ENCODE results near the gene USP24. TPM values are rescaled to one million over a fixed set of nuclear protein-coding genes. Genes with fewer than 3 reads are reported as not detected.
A peak's percentile ranks its signal among the peaks of the same experiment; 100 is the strongest.

The USP24 gene
- total RNA-seq, 1 donor from 2014 or later: 50.5 TPM

DNA sequence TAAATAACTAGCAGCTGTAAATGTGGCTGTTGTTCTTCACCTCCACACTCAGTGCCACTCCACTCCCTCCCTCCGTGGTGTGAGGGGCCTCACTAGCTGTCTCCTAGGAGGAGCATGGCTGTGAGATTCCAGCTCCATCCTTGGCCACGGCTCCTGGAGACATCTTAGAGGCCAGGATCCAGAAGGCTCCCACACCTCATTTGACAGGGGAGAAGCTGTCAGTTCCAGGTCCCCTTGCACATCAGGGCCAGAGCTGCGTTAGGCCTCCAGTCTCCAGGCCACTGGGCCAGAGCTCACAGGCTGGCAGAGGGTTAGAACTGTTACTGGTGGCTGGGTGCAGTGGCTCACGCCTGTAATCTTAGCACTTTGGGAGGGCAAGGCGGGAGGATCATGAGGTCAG is 160.8 kb downstream of the USP24 start:
- Histone ChIP-seq H3K27me3 (no peaks in the 10 kb centered on the region), H3K9me3 (ENCODE audit: low read depth) (no peaks in the 10 kb centered on the region), H3K9ac (no peak overlapping the region), H4K20me1 (ENCODE audit: low read depth) (no peaks in the 10 kb centered on the region), H3K4me3 (no peak overlapping the region), H3K27ac (no peak overlapping the region), H3K79me2 (ENCODE audit: low read depth) (no peaks in the 10 kb centered on the region), H3K36me3 (no peaks in the 10 kb centered on the region), H3K4me1 (no peaks in the 10 kb centered on the region), H3F3A (ENCODE audit: low read depth) (no peaks in the 10 kb centered on the region), H3K4me2 (no peak overlapping the region), H2AFZ (replicated peaks) (no peak overlapping the region)
- Mint-ChIP-seq H3K36me3 (no peaks in the 10 kb centered on the region), H3K4me3 (no peak overlapping the region), H3K9me3 (no peaks in the 10 kb centered on the region), H3K27ac (no peak overlapping the region), H3K4me1 (peaks cover 23% of the 10 kb centered on the region), H3K27me3 (ENCODE audit: insufficient read depth, low read depth) (peaks cover 9% of the 10 kb centered on the region)
- TF ChIP-seq, protein P1, sequence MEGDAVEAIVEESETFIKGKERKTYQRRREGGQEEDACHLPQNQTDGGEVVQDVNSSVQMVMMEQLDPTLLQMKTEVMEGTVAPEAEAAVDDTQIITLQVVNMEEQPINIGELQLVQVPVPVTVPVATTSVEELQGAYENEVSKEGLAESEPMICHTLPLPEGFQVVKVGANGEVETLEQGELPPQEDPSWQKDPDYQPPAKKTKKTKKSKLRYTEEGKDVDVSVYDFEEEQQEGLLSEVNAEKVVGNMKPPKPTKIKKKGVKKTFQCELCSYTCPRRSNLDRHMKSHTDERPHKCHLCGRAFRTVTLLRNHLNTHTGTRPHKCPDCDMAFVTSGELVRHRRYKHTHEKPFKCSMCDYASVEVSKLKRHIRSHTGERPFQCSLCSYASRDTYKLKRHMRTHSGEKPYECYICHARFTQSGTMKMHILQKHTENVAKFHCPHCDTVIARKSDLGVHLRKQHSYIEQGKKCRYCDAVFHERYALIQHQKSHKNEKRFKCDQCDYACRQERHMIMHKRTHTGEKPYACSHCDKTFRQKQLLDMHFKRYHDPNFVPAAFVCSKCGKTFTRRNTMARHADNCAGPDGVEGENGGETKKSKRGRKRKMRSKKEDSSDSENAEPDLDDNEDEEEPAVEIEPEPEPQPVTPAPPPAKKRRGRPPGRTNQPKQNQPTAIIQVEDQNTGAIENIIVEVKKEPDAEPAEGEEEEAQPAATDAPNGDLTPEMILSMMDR (IDR thresholded peaks at IDR 0.05): no peak
- TF ChIP-seq EZH2phosphoT487 (IDR thresholded peaks at IDR 0.05) (no peak), EZH2 (IDR thresholded peaks at IDR 0.05) (no peak)
- DNase-seq (ENCODE audit: low spot score): no peak

GRCh38 chr1:55053265-55053954 is 161.8 kb downstream of the USP24 start:
- no peak overlapping the region for H3K27ac Mint-ChIP-seq
- H3K36me3 Mint-ChIP-seq: no peaks in the 10 kb centered on the region
- H3F3A ChIP-seq (ENCODE audit: low read depth): no peaks in the 10 kb centered on the region
- DNase-seq (ENCODE audit: low spot score): no peak
- H3K9me3 Mint-ChIP-seq: no peaks in the 10 kb centered on the region
- H3K4me3 ChIP-seq: no peak overlapping the region
- no peaks in the 10 kb centered on the region for H3K9me3 ChIP-seq (ENCODE audit: low read depth)
- H3K27ac ChIP-seq: no peak overlapping the region
- no peak overlapping the region for H3K4me3 Mint-ChIP-seq
- H3K4me1 ChIP-seq: no peaks in the 10 kb centered on the region
- no peaks in the 10 kb centered on the region for H3K36me3 ChIP-seq
- no peaks in the 10 kb centered on the region for H3K27me3 ChIP-seq
- H3K27me3 Mint-ChIP-seq (ENCODE audit: insufficient read depth, low read depth): peaks cover 14% of the 10 kb centered on the region
- no peaks in the 10 kb centered on the region for H4K20me1 ChIP-seq (ENCODE audit: low read depth)
- no peak overlapping the region for H3K9ac ChIP-seq
- H3K79me2 ChIP-seq (ENCODE audit: low read depth): no peaks in the 10 kb centered on the region
- peaks cover 28% of the 10 kb centered on the region for H3K4me1 Mint-ChIP-seq
- TF ChIP-seq, protein P1 (IDR thresholded peaks at IDR 0.05): no peak
- TF ChIP-seq EZH2phosphoT487 (IDR thresholded peaks at IDR 0.05) (no peak), EZH2 (IDR thresholded peaks at IDR 0.05) (no peak)
- H3K4me2 ChIP-seq: no peak overlapping the region
- no peak overlapping the region for H2AFZ ChIP-seq (replicated peaks)

DNA sequence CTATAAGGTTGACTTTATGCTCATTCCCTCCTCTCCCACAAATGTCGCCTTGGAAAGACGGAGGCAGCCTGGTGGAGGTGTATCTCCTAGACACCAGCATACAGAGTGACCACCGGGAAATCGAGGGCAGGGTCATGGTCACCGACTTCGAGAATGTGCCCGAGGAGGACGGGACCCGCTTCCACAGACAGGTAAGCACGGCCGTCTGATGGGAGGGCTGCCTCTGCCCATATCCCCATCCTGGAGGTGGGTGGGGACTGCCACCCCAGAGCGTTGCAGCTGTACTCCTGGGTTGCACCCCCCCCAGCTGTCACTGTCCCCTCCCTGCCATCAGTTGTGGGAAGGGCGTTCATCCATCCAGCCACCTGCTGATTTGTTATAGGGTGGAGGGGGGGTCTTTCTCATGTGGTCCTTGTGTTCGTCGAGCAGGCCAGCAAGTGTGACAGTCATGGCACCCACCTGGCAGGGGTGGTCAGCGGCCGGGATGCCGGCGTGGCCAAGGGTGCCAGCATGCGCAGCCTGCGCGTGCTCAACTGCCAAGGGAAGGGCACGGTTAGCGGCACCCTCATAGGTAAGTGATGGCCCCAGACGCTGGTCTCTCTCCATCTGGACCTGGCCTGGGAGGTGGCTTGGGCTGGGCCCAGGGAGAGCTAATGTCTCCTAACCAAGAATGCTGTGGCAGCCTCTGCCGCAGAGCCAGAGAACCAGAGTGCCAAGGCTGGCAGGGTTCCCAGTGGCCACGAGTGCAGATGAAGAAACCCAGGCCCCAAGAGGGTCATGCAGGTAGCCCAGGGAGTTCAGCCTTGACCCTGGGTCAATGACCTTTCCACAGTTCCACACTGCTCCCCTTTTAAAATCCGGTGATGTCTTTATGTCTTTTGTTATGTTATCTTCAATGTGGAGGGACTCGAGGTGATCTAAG is 162.7 kb downstream of the USP24 start:
- Mint-ChIP-seq H3K36me3 (no peaks in the 10 kb centered on the region), H3K4me3 (no peak overlapping the region), H3K27ac (peak overlapping the region; percentile 42), H3K4me1 (peaks cover 28% of the 10 kb centered on the region), H3K9me3 (no peaks in the 10 kb centered on the region), H3K27me3 (ENCODE audit: insufficient read depth, low read depth) (peaks cover 14% of the 10 kb centered on the region)
- Histone ChIP-seq H3K27ac (no peak overlapping the region), H3K79me2 (ENCODE audit: low read depth) (no peaks in the 10 kb centered on the region), H3K27me3 (no peaks in the 10 kb centered on the region), H3K4me2 (no peak overlapping the region), H4K20me1 (ENCODE audit: low read depth) (no peaks in the 10 kb centered on the region), H3K36me3 (no peaks in the 10 kb centered on the region), H3F3A (ENCODE audit: low read depth) (no peaks in the 10 kb centered on the region), H3K9ac (no peak overlapping the region), H2AFZ (replicated peaks) (no peak overlapping the region), H3K4me1 (no peaks in the 10 kb centered on the region), H3K9me3 (ENCODE audit: low read depth) (no peaks in the 10 kb centered on the region), H3K4me3 (no peak overlapping the region)
- TF ChIP-seq, protein P1 (IDR thresholded peaks at IDR 0.05): no peak
- TF ChIP-seq EZH2phosphoT487 (IDR thresholded peaks at IDR 0.05) (no peak), EZH2 (IDR thresholded peaks at IDR 0.05) (no peak)
- no peak for DNase-seq (ENCODE audit: low spot score)
